GM23248 (cell line): ENCODE data around the gene GCAT.

Source experiments
- EZH2 ChIP-seq: fragments of 200-600 bp; sonication (generic); IDR thresholded peaks from 2 replicates; pipeline ENCODE4 v1.6.1; 2018; ENCODE audit warnings: antibody characterized with exemption, mild to moderate bottlenecking; ENCODE audit not compliant: insufficient read depth, poor library complexity, severe bottlenecking
- EZH2phosphoT487 ChIP-seq: fragments of 200-600 bp; sonication (generic); IDR thresholded peaks from 2 replicates; pipeline ENCODE4 v1.6.1; 2018; ENCODE audit warnings: antibody characterized with exemption, moderate library complexity, mild to moderate bottlenecking, low read depth; ENCODE audit not compliant: insufficient read depth

- TF ChIP-seq EZH2phosphoT487 (no peak), EZH2 (no peak)
These were observed 5.8 kb upstream of the GCAT start for GRCh38 chr22:37801946-37802309.
